K562 (cell line): Measurements from ENCODE around the gene HOXB5. TPM values are rescaled to one million over a fixed set of nuclear protein-coding genes. Genes with fewer than 3 reads are reported as not detected.

Experiments used
- ARID2 ChIP-seq: fragments of 450-650 bp; IDR thresholded peaks from 2 replicates; pipeline ENCODE4 v1.6.1; 2017; ENCODE audit warnings: antibody characterized with exemption, mild to moderate bottlenecking
- ASH1L ChIP-seq: fragments of 450-650 bp; IDR thresholded peaks from 2 replicates; pipeline ENCODE4 v1.6.1; 2018; ENCODE audit warnings: borderline replicate concordance, mild to moderate bottlenecking, low read depth; ENCODE audit not compliant: partially characterized antibody
- EP400 ChIP-seq: fragments of 450-650 bp; IDR thresholded peaks from 2 replicates; pipeline ENCODE4 v1.6.1; 2017; ENCODE audit warnings: antibody characterized with exemption, mild to moderate bottlenecking, moderate library complexity
- ERF ChIP-seq: fragments of 450-650 bp; formaldehyde crosslinking; IDR thresholded peaks from 2 replicates; pipeline ENCODE4 v1.4.0; 2020; ENCODE audit warnings: mild to moderate bottlenecking, mixed read lengths
- FOSL1 ChIP-seq: fragments of 200-800 bp; sonication (Bioruptor generic); conservative IDR thresholded peaks from 2 replicates; pipeline ENCODE4 v1.6.1; 2016; ENCODE audit warnings: missing genetic modification characterization, missing compliant biosample characterization
- ZNF165 ChIP-seq: fragments of 250-450 bp; sonication (Bioruptor Pico); IDR thresholded peaks from 2 replicates; pipeline ENCODE4 v1.4.0; 2020; ENCODE audit warnings: borderline replicate concordance
- ZNF282 ChIP-seq: sonication (generic); formaldehyde crosslinking; IDR thresholded peaks from 2 replicates; pipeline ENCODE4 v1.8.1; 2023; ENCODE audit warnings: missing genetic modification reagents
- ZNF644 ChIP-seq: fragments of 200-800 bp; sonication (Bioruptor generic); IDR thresholded peaks from 2 replicates; pipeline ENCODE4 v1.6.1; 2016; ENCODE audit warnings: low read depth, missing genetic modification characterization, missing compliant biosample characterization
- ZNF717 ChIP-seq: fragments of 250-450 bp; sonication (Bioruptor Pico); IDR thresholded peaks from 2 replicates; pipeline ENCODE4 v1.5.0; 2021
- polyA plus RNA-seq, 8 experiments: library from polyadenylated mRNA; depleted of rRNA in 4 of 8; stranded (reverse) in 5 of 8; unstranded in 3 of 8; fragments of >200 nt; fragmentation: Nextera tagmentation in 2 of 8; fragmentation: Illumina TruSeq in 1 of 8; extraction: Ambion mirVana in 2 of 8; extraction: Trizol in 1 of 8; gene quantifications; 2 replicates each; pipeline versions ENCODE4 v1.2.1 to v1.2.3, GENCODE V29; 2011 to 2014; ENCODE audit warnings: inconsistent platforms in 1 of 8, missing spikeins in 1 of 8
- total RNA-seq, 7 experiments: library from RNA; depleted of rRNA in 6 of 7; stranded (reverse); fragments of >200 nt in 6 of 7; fragmentation: Illumina TruSeq in 2 of 7; extraction: Trizol in 2 of 7; gene quantifications; 2 replicates each; pipeline versions ENCODE4 v1.2.1 to v1.2.3, GENCODE V29; 2011 to 2021; ENCODE audit warnings: low replicate concordance in 1 of 7
- TF ChIP-seq, protein P1 (sequence below): fragments of 450-650 bp; conservative IDR thresholded peaks from 2 replicates; pipeline ENCODE4 v1.6.1; 2016; ENCODE audit warnings: missing genetic modification characterization, low read depth, mild to moderate bottlenecking, missing compliant biosample characterization, moderate library complexity
- TF ChIP-seq, protein P2 (sequence below): fragments of 450-650 bp; conservative IDR thresholded peaks from 2 replicates; pipeline ENCODE4 v1.6.1; 2016; ENCODE audit warnings: missing genetic modification characterization, low read depth, mild to moderate bottlenecking, control low read depth, missing compliant biosample characterization
- TF ChIP-seq, protein P3 (sequence below): IDR thresholded peaks from 2 replicates; pipeline ENCODE4 v1.6.1; 2012; ENCODE audit warnings: low read depth, low read length, improper control_type of control experiment, borderline replicate concordance
- TF ChIP-seq, protein P4 (sequence below): fragments of 250-450 bp; sonication (Bioruptor Pico); IDR thresholded peaks from 2 replicates; pipeline ENCODE4 v1.8.0; 2022; ENCODE audit warnings: inconsistent platforms

The HOXB5 gene
- total and polyA plus RNA-seq, 9 of the 15 experiments (the other 6 are each of a cell fraction or from before 2014, with no cell fraction given), result 0.24 to 2.7 (median 0.65) TPM

DNA sequence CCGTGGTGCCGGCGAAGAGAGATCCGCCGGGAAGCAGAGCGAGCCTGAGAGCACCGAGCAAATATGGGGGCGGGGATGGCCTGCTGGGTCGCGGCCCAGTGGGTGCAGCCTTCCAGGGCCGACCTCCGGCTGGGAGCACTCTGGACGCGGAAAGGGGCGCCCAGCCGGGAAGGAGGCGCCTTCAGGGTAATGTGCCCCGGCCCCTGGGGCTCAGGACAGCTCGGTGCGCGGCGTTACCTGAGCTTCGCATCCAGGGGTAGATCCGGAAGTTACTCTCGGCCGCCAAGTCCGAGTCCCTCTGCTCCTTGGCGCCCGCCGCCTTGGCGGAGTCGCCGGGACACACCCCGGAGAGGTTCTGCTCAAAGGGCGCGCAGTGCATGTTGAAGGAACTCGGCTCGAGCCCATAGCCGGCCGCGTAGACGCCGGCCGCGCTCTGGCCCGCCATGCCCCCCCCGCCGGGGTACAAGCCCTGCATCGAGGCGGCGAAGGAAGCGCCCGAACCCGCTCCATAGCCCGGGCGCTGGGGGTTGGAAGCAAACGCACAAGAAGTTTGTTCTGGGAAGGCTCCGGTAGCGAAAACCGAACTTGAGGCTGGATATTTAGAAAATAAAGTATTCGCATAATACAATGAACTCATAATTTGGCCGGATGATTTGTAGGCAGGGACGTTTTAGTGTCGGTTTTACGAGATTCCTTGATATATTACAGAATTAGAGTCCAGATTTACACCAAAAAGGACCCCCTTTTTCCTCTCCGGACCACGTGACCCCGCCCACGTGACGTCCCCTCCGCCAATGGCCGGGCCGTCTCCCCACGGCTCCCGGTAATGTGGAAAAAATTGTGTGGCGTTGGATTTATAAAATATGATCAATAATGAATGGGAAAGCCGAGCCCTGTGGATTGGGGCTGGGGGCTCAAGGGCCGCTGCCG is 17.0 kb upstream of the HOXB5 start, which contains the start of gene HOXB7 (continued):
- TF ChIP-seq, protein P1, sequence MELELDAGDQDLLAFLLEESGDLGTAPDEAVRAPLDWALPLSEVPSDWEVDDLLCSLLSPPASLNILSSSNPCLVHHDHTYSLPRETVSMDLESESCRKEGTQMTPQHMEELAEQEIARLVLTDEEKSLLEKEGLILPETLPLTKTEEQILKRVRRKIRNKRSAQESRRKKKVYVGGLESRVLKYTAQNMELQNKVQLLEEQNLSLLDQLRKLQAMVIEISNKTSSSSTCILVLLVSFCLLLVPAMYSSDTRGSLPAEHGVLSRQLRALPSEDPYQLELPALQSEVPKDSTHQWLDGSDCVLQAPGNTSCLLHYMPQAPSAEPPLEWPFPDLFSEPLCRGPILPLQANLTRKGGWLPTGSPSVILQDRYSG (tag), result no peak
- TF ChIP-seq FOSL1 (tag) (no peak), ZNF644 (tag) (no peak), ARID2 (no peak), ZNF165 (CRISPR knock-in tag) (no peak), ZNF717 (CRISPR knock-in tag) (no peak), ERF (CRISPR knock-in tag) (no peak), ASH1L (no peak), EP400 (peak; percentile 34), ZNF282 (no peak)
- TF ChIP-seq, protein P2, sequence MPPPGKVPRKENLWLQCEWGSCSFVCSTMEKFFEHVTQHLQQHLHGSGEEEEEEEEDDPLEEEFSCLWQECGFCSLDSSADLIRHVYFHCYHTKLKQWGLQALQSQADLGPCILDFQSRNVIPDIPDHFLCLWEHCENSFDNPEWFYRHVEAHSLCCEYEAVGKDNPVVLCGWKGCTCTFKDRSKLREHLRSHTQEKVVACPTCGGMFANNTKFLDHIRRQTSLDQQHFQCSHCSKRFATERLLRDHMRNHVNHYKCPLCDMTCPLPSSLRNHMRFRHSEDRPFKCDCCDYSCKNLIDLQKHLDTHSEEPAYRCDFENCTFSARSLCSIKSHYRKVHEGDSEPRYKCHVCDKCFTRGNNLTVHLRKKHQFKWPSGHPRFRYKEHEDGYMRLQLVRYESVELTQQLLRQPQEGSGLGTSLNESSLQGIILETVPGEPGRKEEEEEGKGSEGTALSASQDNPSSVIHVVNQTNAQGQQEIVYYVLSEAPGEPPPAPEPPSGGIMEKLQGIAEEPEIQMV, result no peak
- TF ChIP-seq, protein P3, sequence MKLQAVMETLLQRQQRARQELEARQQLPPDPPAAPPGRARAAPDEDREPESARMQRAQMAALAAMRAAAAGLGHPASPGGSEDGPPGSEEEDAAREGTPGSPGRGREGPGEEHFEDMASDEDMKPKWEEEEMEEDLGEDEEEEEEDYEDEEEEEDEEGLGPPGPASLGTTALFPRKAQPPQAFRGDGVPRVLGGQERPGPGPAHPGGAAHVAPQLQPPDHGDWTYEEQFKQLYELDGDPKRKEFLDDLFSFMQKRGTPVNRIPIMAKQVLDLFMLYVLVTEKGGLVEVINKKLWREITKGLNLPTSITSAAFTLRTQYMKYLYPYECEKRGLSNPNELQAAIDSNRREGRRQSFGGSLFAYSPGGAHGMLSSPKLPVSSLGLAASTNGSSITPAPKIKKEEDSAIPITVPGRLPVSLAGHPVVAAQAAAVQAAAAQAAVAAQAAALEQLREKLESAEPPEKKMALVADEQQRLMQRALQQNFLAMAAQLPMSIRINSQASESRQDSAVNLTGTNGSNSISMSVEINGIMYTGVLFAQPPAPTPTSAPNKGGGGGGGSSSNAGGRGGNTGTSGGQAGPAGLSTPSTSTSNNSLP, result no peak
- TF ChIP-seq, protein P4, sequence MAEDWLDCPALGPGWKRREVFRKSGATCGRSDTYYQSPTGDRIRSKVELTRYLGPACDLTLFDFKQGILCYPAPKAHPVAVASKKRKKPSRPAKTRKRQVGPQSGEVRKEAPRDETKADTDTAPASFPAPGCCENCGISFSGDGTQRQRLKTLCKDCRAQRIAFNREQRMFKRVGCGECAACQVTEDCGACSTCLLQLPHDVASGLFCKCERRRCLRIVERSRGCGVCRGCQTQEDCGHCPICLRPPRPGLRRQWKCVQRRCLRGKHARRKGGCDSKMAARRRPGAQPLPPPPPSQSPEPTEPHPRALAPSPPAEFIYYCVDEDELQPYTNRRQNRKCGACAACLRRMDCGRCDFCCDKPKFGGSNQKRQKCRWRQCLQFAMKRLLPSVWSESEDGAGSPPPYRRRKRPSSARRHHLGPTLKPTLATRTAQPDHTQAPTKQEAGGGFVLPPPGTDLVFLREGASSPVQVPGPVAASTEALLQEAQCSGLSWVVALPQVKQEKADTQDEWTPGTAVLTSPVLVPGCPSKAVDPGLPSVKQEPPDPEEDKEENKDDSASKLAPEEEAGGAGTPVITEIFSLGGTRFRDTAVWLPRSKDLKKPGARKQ (CRISPR knock-in tag), result no peak
